A549 (cell line): ENCODE data around the gene RPL23. TPM values are rescaled to one million over a fixed set of nuclear protein-coding genes. Genes with fewer than 3 reads are reported as not detected.

Experiments
- ATAC-seq, 2 experiments: fragments of 200-7000 bp in 1 of 2; fragments of >200 bp in 1 of 2; cut with Nextera tagmentation in 1 of 2; cut with Tn5 transposase in 1 of 2; 3 replicates each; pipeline versions ENCODE4 v1.8.0 to v1.9.1; 2018 to 2020; ENCODE audit warnings: mild to moderate bottlenecking in 1 of 2, moderate library complexity in 1 of 2
- CTCF ChIA-PET: fragments of 300-600 bp; sonication (Branson Sonifier 250); formaldehyde crosslinking; extraction: SDS; loops from one replicate; lab custom pipeline; 2021; ENCODE audit warnings: antibody characterized with exemption, inconsistent platforms; lab: Yijun Ruan, JAX
- POLR2A ChIA-PET: fragments of 350-600 bp; formaldehyde crosslinking; extraction: SDS; loops from one replicate; lab custom pipeline; 2021; ENCODE audit warnings: antibody characterized with exemption, inconsistent platforms; lab: Yijun Ruan, JAX
- DNase-seq, 2 experiments: peaks; one replicate each; pipeline versions ENCODE4 v3.0.0 to v3.0.0-alpha.2; 2011 to 2016; ENCODE audit warnings: low read depth in 1 of 2, low spot score in 1 of 2
- FAIRE-seq: peaks from 2 replicates; lab custom pipeline; 2011; peaks lifted over from hg19 to GRCh38; lab: Jason Lieb, UNC
- H3K27ac ChIP-seq, 2 experiments: fragments of >200 bp; sonication (Bioruptor Twin); formaldehyde crosslinking; 3 replicates each; pipeline ENCODE4 v1.5.1; 2016 to 2017
- H3K4me1 ChIP-seq: fragments of >200 bp; sonication (Bioruptor Twin); formaldehyde crosslinking; 3 replicates; pipeline ENCODE4 v1.6.1; 2016
- H3K4me2 ChIP-seq: fragments of >200 bp; sonication (Bioruptor Twin); formaldehyde crosslinking; 3 replicates; pipeline ENCODE4 v1.6.1; 2016
- H3K4me3 ChIP-seq: fragments of >200 bp; sonication (Bioruptor Twin); formaldehyde crosslinking; 3 replicates; pipeline ENCODE4 v1.5.1; 2016
- H3K9me3 ChIP-seq: fragments of >200 bp; sonication (Bioruptor Twin); formaldehyde crosslinking; 3 replicates; pipeline ENCODE4 v1.6.1; 2016
- BCL3 ChIP-seq: fragments of >200 bp; sonication (Bioruptor Twin); formaldehyde crosslinking; IDR thresholded peaks from 3 replicates; pipeline ENCODE4 v1.6.1; 2016
- CBX2 ChIP-seq: fragments of 200-600 bp; sonication (generic); IDR thresholded peaks from 2 replicates; pipeline ENCODE4 v1.6.1; 2016; ENCODE audit warnings: low read depth, mild to moderate bottlenecking, borderline replicate concordance
- CEBPB ChIP-seq, 2 experiments: fragments of >200 bp in 1 of 2; sonication (Bioruptor Twin) in 1 of 2; formaldehyde crosslinking in 1 of 2; IDR thresholded peaks; 2 replicates each; pipeline ENCODE4 v1.6.1; 2012 to 2016
- EHF ChIP-seq: fragments of 250-450 bp; sonication (Bioruptor Pico); IDR thresholded peaks from 2 replicates; pipeline ENCODE4 v1.5.0; 2020; ENCODE audit warnings: mild to moderate bottlenecking
- EP300 ChIP-seq, 2 experiments: fragments of >200 bp; sonication (Bioruptor Twin); formaldehyde crosslinking; IDR thresholded peaks; 2 replicates in 1 of 2; 3 replicates in 1 of 2; pipeline ENCODE4 v1.6.1; 2016 to 2017
- ESRRA ChIP-seq: fragments of 150-350 bp; IDR thresholded peaks from 2 replicates; pipeline ENCODE4 v1.6.1; 2014; ENCODE audit warnings: mild to moderate bottlenecking, low read length, borderline replicate concordance
- FOSB ChIP-seq: fragments of 250-450 bp; sonication (Bioruptor Pico); IDR thresholded peaks from 2 replicates; pipeline ENCODE4 v1.5.0; 2020; ENCODE audit warnings: mild to moderate bottlenecking, moderate library complexity
- FOSL2 ChIP-seq, 2 experiments: fragments of 450-650 bp in 1 of 2; fragments of >200 bp in 1 of 2; sonication (Bioruptor Twin) in 1 of 2; formaldehyde crosslinking; IDR thresholded peaks; 2 replicates each; pipeline versions ENCODE4 v1.5.0 to v1.6.1; 2016 to 2020; ENCODE audit warnings: mild to moderate bottlenecking in 1 of 2, moderate library complexity in 1 of 2
- GATA3 ChIP-seq: IDR thresholded peaks from 2 replicates; pipeline ENCODE4 v1.6.1; 2012; ENCODE audit warnings: borderline replicate concordance
- HDAC2 ChIP-seq: fragments of 200-600 bp; sonication (generic); IDR thresholded peaks from 2 replicates; pipeline ENCODE4 v1.6.1; 2016
- HES2 ChIP-seq: fragments of >200 bp; sonication (Bioruptor Twin); formaldehyde crosslinking; IDR thresholded peaks from 2 replicates; pipeline ENCODE4 v1.6.1; 2016
- HEYL ChIP-seq: fragments of 250-450 bp; sonication (Bioruptor Pico); IDR thresholded peaks from 2 replicates; pipeline ENCODE4 v1.8.0; 2021; ENCODE audit warnings: mild to moderate bottlenecking, moderate library complexity
- HMGXB4 ChIP-seq: fragments of 250-450 bp; sonication (Bioruptor Pico); IDR thresholded peaks from 2 replicates; pipeline ENCODE4 v1.5.0; 2021; ENCODE audit warnings: mild to moderate bottlenecking, moderate library complexity, borderline replicate concordance
- JUN ChIP-seq, 2 experiments: fragments of >200 bp; sonication (Bioruptor Twin); formaldehyde crosslinking; IDR thresholded peaks; 2 replicates in 1 of 2; 3 replicates in 1 of 2; pipeline ENCODE4 v1.6.1; 2016 to 2017
- JUNB ChIP-seq: fragments of >200 bp; sonication (Bioruptor Twin); formaldehyde crosslinking; IDR thresholded peaks from 2 replicates; pipeline ENCODE4 v1.6.1; 2016
- KDM1A ChIP-seq: fragments of 200-600 bp; sonication (generic); IDR thresholded peaks from 2 replicates; pipeline ENCODE4 v1.6.1; 2016; ENCODE audit warnings: low read depth, mild to moderate bottlenecking
- NFE2L2 ChIP-seq: fragments of 150-350 bp; conservative IDR thresholded peaks from 2 replicates; pipeline ENCODE4 v1.6.1; 2014; ENCODE audit warnings: low read length
- NPAS2 ChIP-seq: fragments of 250-450 bp; sonication (Bioruptor Pico); IDR thresholded peaks from 2 replicates; pipeline ENCODE4 v1.8.0; 2022; ENCODE audit warnings: mild to moderate bottlenecking, moderate library complexity, borderline replicate concordance
- NR3C1 ChIP-seq: fragments of >200 bp; sonication (Bioruptor Twin); formaldehyde crosslinking; IDR thresholded peaks from 3 replicates; pipeline ENCODE4 v1.6.1; 2017
- PBX3 ChIP-seq: IDR thresholded peaks from 2 replicates; pipeline ENCODE4 v1.6.1; 2012
- POLR2A ChIP-seq: IDR thresholded peaks from 2 replicates; pipeline ENCODE4 v1.6.1; 2012; ENCODE audit warnings: mild to moderate bottlenecking, low read length
- POLR2AphosphoS2 ChIP-seq: conservative IDR thresholded peaks from 2 replicates; pipeline ENCODE4 v1.6.1; 2012; ENCODE audit warnings: low read length, improper control_type of control experiment, inconsistent platforms
- RARB ChIP-seq: fragments of 250-450 bp; sonication (Bioruptor Pico); IDR thresholded peaks from 2 replicates; pipeline ENCODE4 v1.8.0; 2021; ENCODE audit warnings: mild to moderate bottlenecking, moderate library complexity
- RFX5 ChIP-seq: fragments of 450-650 bp; IDR thresholded peaks from 2 replicates; pipeline ENCODE4 v1.7.1; 2014; ENCODE audit warnings: antibody characterized with exemption, mild to moderate bottlenecking, moderate library complexity
- ZC3H11A ChIP-seq: fragments of 450-650 bp; IDR thresholded peaks from 2 replicates; pipeline ENCODE4 v1.6.1; 2014; ENCODE audit warnings: antibody characterized with exemption, mild to moderate bottlenecking
- ZSCAN20 ChIP-seq: fragments of 250-450 bp; sonication (Bioruptor Pico); IDR thresholded peaks from 2 replicates; pipeline ENCODE4 v1.8.0; 2022; ENCODE audit warnings: mild to moderate bottlenecking, moderate library complexity
- WGBS: methylation state at CpG from one replicate; pipeline ENCODE4 v1.1.6; 2017; ENCODE audit errors: missing lambda C conversion rate; 5-methylcytosine and 5-hydroxymethylcytosine counted together
- polyA plus RNA-seq, 4 experiments: library from polyadenylated mRNA; depleted of rRNA in 3 of 4; stranded (reverse); fragments of >200 nt; fragmentation: RNase III in 1 of 4; extraction: RNeasy Plus Mini Kit Qiagen cat#74134 plus additional on column Dnase treatment in 1 of 4; gene quantifications; 2 replicates in 3 of 4; 3 replicates in 1 of 4; pipeline ENCODE4 v1.2.3, GENCODE V29; 2011 to 2017
- TF ChIP-seq, protein P1 (sequence below): fragments of 250-450 bp; sonication (Bioruptor Pico); IDR thresholded peaks from 2 replicates; pipeline ENCODE4 v1.5.0; 2020; ENCODE audit warnings: low read depth, mild to moderate bottlenecking, moderate library complexity
- TF ChIP-seq, protein P2 (sequence below): IDR thresholded peaks from 2 replicates; pipeline ENCODE4 v1.6.1; 2012; ENCODE audit warnings: low read depth, borderline replicate concordance

The RPL23 gene
- polyA plus RNA-seq, 2 of the 4 experiments (the other 2 are of a cell fraction), result 2,715 to 2,969 TPM

- FAIRE-seq (peak; percentile 95), ATAC-seq (peak; percentile 76 to 79), DNase-seq (peak; percentile 78 to 93)
- peak in 1 of 2 experiments; percentile 74; a peak in 2 of 5 replicates for TF ChIP-seq JUN (IDR thresholded peaks at IDR 0.05)
- TF ChIP-seq FOSL2 (IDR thresholded peaks at IDR 0.05), result no peak
- peak; percentile 65 for TF ChIP-seq FOSL2 (CRISPR knock-in tag; IDR thresholded peaks at IDR 0.05)
- TF ChIP-seq KDM1A, result no peak
- TF ChIP-seq RFX5, result no peak
- TF ChIP-seq CEBPB (IDR thresholded peaks at IDR 0.05), result peak; percentile 68 to 87; a peak in 3 of 4 replicates
- no peak for TF ChIP-seq ZSCAN20
- TF ChIP-seq BCL3, result peak; percentile 53; the same call in 1 of the 3 replicates
- TF ChIP-seq NFE2L2, result no peak
- TF ChIP-seq POLR2AphosphoS2, result 0 out of 2 replicates have a peak, but pooled peaks have one; percentile 73
- no peak for TF ChIP-seq PBX3
- TF ChIP-seq NPAS2, result no peak
- peak; percentile 64; the same call in 1 of the 2 replicates for TF ChIP-seq GATA3
- TF ChIP-seq ZC3H11A, result no peak
- TF ChIP-seq POLR2A, result no peak
- TF ChIP-seq EHF (CRISPR knock-in tag), result no peak
- no peak for TF ChIP-seq HDAC2
- TF ChIP-seq NR3C1, result no peak
- peak in 1 of 2 experiments; percentile 64; a peak in 2 of 5 replicates for TF ChIP-seq EP300 (IDR thresholded peaks at IDR 0.05)
- TF ChIP-seq RARB (CRISPR knock-in tag), result no peak
- no peak for TF ChIP-seq FOSB (CRISPR knock-in tag)
- no peak for TF ChIP-seq CBX2
- TF ChIP-seq, protein P1, sequence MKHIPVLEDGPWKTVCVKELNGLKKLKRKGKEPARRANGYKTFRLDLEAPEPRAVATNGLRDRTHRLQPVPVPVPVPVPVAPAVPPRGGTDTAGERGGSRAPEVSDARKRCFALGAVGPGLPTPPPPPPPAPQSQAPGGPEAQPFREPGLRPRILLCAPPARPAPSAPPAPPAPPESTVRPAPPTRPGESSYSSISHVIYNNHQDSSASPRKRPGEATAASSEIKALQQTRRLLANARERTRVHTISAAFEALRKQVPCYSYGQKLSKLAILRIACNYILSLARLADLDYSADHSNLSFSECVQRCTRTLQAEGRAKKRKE (CRISPR knock-in tag), result no peak
- no peak for TF ChIP-seq HMGXB4 (CRISPR knock-in tag)
- TF ChIP-seq HES2, result no peak
- TF ChIP-seq, protein P2, sequence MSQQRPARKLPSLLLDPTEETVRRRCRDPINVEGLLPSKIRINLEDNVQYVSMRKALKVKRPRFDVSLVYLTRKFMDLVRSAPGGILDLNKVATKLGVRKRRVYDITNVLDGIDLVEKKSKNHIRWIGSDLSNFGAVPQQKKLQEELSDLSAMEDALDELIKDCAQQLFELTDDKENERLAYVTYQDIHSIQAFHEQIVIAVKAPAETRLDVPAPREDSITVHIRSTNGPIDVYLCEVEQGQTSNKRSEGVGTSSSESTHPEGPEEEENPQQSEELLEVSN, result no peak
- no peak for TF ChIP-seq HEYL (CRISPR knock-in tag)
- no peak for TF ChIP-seq ESRRA
- no peak for TF ChIP-seq JUNB
- Histone ChIP-seq H3K4me2 (peak overlapping the region; percentile 60), H3K4me1 (peaks cover 63% of the 10 kb centered on the region), H3K9me3 (no peaks in the 10 kb centered on the region), H3K27ac (peak overlapping the region; percentile 35 to 85; a peak in 5 of 6 replicates), H3K4me3 (no peak overlapping the region)
- ChIA-PET POLR2A (interaction anchor here (0.5 to 2.6 kb wide), 5 partner anchors 20 to 221 kb away, joined by 3 to 22 read pairs (median 5); partner anchors contain the start of genes LASP1 and RPL23), CTCF (interaction anchor here (0.6 to 3.8 kb wide), 15 partner anchors 9 to 274 kb away, joined by 3 to 19 read pairs (median 4); partner anchors contain the start of genes FBXO47, LASP1 and LASP1NB)
- 26% methylated on average over 10 of the region's 10 CpGs for WGBS
Measured at GRCh38 chr17:38900978-38901656, 47.6 kb upstream of the RPL23 start.
